HS-5 (cell line): ENCODE results near the gene GPR162.

Experiments
- DNase-seq: peaks from one replicate; pipeline ENCODE4 v3.0.0-alpha.2; 2012; ENCODE audit warnings: low read depth

The GPR162 gene

DNA sequence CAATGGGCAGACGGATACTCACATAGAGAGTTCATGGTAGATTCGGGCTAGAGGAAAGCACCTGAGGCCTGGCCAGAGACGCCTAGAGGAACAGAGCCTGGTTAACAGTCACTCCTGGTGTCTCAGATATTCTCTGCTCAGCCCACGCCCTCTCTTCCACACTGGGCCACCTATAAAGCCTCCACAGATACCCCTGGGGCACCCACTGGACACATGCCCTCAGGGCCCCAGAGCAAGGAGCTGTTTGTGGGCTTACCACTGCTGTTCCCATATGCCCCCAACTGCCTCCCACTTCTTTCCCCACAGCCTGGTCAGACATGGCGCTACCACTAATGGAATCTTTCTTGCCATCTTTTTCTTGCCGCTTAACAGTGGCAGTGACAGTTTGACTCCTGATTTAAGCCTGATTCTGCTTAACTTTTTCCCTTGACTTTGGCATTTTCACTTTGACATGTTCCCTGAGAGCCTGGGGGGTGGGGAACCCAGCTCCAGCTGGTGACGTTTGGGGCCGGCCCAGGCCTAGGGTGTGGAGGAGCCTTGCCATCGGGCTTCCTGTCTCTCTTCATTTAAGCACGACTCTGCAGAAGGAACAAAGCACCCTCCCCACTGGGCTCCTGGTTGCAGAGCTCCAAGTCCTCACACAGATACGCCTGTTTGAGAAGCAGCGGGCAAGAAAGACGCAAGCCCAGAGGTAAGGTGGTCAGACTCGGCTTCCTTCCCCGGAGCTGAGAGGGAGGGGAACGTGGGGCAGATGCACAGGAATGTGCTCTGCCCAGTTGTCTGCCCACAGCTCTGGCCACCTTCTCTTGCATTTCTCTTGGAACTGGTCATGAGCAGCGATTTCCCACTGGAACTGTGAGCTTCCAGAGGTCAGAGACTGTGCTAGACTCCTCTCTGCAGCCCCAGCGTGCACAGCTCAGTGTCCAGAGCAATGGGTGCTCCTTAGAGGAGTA lies 32.4 kb upstream of the GPR162 start, which contains the start of gene CD4:
Gene CD4, plus strand, starts transcription at position 557 of the 953 bp plus-strand sequence. CDS start 10,611 bp downstream, outside the sequence.
- DNase-seq: no peak

DNA sequence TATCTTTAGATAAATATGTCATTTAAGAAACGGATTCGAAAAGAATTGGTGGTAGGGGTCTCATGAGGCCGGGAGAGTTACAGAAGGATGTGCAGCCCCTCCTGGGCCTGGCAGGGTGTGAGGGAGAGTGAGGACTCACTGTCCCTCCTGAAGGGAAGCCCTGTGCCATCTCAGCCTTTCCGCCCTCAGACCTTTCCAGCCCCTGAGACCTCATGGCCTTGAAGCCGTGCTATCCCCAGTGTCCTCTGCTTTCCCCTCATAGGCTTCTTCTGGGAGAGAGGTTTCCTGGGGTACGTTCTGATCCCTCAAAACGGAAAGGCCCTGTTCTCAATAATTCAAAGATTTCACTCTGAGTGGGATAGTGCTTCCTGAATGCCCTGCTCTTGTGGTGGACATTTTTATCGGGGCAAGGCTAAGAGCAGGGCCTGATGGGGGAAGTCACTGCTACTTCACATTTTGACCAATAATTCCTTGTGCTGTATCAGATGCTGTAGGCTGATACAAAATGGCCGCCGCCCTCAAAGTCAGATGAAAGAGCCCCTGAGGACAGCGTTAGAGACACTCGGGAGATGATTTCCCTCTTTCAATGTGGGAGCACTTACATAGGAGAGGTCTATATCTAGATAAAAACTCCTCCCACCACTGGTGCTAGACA lies 31.0 kb upstream of the GPR162 start:
- no peak for DNase-seq

DNA sequence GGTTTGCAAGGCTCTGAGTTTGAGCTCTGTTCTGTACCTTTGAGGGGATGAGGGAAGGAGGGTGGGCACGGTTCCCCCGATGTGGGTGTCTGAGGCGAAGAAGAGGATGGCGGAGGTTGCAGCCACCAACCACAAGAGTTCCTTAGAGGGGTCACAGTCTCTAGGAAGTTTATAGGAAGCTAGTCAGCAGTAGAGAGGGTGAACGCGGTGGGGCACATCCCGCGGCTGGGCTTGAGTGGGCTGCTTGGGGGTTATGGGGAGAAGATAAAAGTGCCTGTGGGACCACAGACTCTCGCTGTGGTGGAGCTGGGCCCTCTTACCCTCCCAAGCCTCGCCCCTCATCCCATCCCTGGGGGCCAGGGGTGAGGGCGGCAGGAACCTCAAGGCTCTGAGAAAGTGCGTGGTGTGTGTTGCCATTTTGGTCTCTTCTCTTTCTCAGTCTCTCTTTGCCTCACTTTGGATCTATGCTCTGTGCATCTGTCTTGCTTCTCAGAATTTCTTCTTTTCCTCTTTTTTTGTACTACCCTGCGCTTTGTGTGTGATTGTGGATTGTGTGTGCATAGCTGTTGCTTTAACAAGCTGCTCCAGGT lies 29.6 kb upstream of the GPR162 start:
- DNase-seq: no peak

DNA sequence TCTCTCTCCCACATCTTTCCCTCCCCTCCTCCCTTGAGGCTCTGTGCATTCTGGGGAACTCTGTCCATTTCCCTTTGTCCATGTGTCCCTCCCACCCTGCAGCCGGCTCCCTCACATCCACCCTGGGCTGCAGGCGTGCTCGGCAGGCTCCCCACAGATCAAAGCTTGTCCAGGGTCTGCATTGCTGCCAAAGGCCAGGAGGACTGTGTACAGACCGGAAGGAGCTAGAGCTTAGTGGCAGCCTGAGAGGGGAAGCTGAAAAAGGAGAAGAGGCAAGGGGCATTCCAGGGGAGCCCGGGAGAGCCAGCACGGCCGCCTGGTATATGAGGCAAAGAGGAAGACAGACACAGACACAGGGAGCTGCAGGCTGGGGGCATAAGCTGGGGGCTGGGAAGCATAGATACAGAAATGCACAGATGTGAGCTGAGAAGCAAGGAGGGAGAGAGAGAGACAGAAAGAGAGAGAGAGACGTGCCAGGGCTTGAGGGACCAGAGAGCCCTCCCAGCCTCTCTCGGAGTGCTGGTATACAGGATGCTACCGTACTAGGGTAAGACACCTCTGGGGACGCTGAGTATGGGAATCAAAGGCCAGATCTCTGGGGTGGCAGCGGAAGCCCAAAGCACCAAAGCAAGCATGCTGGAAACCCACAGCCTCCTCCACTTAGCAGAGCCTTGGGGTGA lies 29.0 kb upstream of the GPR162 start:
- no peak for DNase-seq

DNA sequence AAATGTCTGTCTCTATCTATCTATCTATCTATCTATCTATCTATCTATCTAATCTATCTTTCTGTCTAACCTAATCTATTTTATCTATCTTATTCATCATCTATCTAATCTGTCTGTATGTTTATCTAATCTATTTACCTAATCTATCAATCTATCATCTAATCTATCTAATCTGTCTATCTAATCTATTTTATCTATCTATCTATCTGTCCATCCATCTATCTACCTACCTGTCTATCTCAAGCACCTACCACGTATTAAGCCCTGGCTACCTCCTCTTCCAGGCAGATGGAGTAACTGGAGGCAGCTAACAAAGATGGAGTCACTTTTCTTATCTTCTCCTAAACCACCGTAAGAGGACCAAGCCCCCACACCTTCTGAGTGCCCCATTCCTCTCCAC lies 26.5 kb upstream of the GPR162 start:
- no peak for DNase-seq

DNA sequence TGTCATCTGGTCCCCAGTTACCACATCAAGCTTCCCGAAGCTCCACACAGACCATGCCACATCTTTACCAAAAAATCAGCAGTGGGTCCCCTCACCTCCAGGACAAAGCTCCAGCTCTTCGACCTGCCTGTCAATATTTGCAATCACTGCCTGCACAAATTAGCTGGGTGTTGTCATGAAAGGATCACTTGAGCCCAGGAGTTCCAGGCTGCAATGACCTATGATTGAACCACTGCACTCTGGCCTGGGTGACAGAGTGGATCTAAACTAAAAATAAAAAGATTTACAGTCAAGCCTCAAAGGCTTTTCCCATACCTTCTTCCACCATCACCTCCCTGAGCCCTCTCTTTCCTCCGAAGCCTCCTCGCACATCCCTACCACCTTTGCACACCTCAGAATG lies 25.0 kb upstream of the GPR162 start:
- DNase-seq: no peak

DNA sequence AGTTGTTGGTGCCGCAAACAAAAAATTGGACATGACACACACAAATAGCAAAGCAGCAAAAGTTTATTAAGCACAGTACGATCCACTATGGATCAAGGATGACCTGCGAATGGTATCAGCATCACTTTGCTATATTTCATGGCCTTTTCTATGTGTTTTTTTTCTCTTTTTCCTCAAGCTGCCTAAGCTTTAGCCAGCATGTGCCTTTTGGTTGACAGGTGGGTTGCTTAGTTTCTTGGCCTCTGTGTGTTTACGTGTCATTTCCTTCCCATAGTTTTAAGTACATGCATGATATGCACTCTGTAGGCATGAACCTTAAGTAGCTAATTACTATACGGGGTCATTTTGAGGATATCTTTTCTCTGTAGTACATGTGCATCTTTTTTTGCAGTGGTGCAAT lies 22.5 kb upstream of the GPR162 start:
- no peak for DNase-seq

DNA sequence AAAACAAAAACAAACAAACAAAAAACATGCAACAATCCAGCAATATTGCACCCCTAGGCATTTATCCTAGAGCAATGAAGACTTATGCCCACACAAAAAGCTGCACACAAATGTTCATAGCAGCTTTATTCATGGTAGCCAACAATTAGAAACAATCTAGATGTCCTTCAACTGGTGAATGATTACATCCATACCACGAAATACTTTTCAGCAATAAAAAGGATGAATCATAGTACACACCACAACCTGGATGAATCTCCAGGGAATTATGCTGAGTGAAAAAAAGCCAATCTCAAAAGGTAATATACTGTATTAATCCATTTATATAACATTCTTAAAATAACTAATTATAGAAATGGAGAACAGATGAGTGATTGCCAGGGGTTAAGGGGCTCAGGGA lies 14.5 kb upstream of the GPR162 start:
- no peak for DNase-seq

DNA sequence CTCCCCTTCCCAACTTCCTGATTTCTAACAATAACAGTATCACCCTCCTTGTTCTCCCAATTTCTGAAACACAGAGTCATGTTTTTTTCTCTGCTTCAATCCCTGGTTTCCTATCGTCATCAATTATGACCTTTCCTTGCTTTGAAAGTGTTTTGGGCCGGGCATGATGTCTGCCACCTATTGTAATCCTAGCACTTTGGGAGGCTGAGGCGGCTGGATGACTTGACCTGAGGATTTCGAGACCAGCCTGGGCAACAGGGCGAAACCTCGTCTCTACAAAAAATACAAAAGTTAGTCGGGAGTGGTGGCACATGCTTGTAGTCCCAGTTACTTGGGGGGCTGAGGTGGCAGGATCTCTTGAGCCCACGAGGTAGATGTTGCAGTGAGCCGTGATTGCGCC lies 12.6 kb upstream of the GPR162 start:
- DNase-seq: no peak

DNA sequence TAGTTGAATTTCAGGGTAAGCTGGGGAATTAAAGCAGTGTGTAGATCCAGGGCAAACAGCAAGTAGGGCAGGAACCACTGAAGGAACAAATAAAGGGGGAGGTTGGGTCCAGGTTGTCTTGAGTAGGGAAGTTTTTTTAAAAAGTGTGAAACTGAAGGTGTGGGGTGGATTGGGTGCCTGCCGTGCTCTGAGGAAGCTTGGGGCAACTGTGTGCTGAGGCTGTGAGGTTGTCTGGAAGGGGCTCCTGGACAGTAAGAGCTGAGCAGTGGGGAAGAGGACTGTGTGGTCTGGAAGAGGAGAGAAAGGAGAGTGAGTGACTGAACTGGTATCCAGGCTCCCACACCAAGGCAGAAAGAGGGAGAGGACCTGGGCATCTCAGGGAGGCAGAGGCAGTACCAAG lies 10.9 kb upstream of the GPR162 start:
- no peak for DNase-seq

DNA sequence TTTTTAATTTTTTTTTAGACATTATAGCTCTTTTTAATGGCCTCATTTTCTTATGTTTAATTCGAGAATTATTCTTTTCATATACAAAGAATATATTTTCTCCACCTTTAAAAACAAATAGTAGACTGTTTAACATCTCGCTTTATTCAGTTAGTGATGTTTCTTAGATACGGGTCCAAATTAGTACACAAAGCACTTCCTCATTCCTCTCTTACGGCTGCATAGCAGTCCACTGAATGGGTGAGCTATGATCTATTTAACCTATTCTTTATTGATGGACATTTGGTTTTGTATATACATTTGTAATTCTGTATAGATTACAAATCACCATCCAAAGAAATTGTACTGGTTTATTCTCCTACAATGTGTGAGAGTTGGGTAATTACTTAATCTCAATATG lies 8.3 kb upstream of the GPR162 start:
- no peak for DNase-seq

DNA sequence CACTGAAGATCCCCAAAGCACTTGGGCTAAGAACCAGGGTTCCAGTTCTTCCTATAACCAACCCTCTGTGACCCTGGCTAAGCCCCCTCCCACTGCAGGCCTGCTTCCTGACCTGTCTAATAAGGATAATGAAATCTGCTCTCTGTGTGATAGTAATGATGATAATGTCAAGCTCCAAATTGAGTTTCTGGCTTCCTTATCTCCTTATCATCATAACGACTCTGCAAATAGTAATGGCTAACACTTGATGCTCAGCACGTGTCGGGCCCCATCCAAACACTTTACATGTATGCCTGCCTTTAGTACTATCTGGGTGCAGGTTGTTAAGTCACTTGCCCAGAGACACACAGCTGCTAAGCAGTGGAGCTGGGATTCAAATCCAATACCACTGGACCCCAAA lies 5.0 kb upstream of the GPR162 start:
- no peak for DNase-seq

DNA sequence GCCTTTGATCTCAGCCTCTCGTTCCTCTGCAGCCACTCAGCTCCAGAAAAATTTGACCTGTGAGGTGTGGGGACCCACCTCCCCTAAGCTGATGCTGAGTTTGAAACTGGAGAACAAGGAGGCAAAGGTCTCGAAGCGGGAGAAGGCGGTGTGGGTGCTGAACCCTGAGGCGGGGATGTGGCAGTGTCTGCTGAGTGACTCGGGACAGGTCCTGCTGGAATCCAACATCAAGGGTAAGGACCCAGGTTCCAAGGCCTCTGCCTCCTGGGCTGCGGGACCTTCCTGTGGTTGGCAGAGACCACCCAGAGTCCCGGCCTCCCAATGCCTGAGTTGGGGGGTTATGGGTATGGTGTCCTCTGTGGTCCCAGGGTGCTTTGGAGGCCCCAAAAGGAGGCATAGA lies 4.5 kb upstream of the GPR162 start:
- no peak for DNase-seq

DNA sequence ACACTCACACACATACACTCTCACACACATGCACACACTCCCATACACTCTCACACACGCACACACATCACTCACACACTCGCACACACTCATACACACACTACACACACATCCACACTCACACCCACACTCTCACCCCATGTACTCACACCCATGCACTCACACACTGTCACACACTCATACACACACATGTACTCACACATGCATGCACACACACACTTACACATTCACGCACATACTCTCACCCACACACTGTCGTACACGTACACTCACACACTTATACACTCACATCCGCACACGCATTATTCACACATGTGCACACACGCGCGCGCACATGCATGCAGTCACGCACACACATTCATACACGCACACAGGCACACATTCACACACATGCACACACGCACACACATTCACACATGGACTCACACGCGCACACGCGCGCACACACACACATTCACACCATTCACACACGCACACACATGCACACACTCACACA lies 3.9 kb upstream of the GPR162 start:
- DNase-seq: no peak

DNA sequence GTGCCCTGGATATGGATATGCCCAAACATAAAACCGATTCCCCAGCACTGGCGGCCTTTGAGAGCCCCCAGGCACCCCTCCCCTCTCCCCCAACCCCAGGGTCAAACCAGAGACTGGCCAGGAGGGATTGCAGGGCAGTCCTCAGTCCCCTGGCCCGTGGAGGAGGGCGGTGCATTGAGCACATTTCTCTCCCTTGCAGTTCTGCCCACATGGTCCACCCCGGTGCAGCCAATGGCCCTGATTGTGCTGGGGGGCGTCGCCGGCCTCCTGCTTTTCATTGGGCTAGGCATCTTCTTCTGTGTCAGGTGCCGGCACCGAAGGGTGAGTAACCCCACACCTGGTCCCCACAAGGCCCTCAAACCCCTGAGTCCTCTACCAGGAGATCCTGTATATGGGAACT lies 3.4 kb upstream of the GPR162 start:
- DNase-seq: no peak

DNA sequence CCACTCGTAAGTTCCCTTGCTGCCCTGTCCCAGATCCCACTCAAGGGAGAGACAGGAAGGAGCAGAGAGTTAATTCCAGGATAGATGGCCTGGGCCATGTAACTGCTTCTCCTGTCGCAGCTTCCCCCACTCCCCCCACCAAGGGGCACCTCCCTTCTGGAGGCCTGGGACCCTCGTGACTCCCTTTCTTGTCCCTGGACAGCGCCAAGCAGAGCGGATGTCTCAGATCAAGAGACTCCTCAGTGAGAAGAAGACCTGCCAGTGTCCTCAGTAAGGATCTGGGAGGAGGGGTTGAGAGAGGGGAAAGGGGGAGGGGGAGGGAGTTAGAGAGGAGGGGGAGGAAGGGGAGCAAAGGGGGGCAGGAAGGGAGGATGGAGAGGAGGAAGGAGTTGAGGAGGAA lies 3.0 kb upstream of the GPR162 start:
- DNase-seq: no peak

DNA sequence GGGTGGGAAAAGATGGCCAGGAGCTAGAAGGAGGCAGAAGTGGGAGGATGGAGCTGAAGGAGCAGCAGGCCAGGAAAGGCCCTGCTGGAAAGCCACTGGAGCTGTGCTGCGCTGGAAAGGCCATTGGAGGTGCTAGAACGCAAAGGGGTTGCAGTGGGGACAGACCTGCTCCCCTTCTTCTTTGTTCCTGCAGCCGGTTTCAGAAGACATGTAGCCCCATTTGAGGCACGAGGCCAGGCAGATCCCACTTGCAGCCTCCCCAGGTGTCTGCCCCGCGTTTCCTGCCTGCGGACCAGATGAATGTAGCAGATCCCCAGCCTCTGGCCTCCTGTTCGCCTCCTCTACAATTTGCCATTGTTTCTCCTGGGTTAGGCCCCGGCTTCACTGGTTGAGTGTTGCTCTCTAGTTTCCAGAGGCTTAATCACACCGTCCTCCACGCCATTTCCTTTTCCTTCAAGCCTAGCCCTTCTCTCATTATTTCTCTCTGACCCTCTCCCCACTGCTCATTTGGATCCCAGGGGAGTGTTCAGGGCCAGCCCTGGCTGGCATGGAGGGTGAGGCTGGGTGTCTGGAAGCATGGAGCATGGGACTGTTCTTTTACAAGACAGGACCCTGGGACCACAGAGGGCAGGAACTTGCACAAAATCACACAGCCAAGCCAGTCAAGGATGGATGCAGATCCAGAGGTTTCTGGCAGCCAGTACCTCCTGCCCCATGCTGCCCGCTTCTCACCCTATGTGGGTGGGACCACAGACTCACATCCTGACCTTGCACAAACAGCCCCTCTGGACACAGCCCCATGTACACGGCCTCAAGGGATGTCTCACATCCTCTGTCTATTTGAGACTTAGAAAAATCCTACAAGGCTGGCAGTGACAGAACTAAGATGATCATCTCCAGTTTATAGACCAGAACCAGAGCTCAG lies 2.3 kb upstream of the GPR162 start:
- DNase-seq: no peak

DNA sequence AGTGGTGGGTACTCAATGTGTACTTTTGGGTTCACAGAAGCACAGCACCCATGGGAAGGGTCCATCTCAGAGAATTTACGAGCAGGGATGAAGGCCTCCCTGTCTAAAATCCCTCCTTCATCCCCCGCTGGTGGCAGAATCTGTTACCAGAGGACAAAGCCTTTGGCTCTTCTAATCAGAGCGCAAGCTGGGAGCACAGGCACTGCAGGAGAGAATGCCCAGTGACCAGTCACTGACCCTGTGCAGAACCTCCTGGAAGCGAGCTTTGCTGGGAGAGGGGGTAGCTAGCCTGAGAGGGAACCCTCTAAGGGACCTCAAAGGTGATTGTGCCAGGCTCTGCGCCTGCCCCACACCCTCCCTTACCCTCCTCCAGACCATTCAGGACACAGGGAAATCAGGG lies 1.5 kb upstream of the GPR162 start:
- no peak for DNase-seq

DNA sequence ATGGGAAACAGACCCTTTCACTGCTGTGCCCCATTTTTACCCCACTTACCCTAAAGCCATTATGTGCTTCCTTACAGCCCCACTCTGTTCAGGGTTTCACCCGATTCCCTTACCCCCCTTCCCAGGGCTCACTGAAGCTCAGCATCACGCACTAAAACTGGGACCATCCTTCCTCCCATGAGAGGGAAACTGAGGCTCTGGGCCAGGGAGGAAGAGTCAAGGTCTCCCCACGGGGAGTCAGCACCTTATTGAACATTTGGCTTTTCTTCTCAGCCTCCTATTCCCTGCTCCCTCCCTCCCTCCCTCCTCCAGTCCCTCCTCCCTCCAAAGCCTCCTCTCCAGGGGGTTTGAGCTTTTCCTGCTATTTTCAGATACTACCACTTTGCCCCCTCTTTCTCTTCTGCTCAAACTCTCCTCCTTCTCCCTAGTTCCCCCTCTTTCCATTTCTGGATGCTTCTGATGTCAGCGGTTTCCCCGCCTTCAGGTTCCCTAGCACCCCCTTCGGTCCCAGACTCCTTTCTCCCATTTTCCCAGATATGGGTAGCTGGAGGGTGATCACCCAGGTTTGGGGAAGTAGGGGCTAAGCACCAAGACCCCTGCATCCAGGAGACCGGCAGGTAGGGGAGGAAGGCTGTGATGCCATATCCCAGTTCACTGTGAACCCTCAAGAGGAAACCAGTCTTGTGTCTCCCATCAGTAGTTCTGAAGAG lies 960 bp downstream of the GPR162 start:
- DNase-seq: no peak
